HG02981 (cell line): Measurements from ENCODE around the gene BCO2.

ENCODE experiments used
- ATAC-seq: cut with Tn5 transposase; IDR thresholded peaks from one replicate; pipeline ENCODE4 v1.9.1; 2021; ENCODE audit warnings: mild to moderate bottlenecking, moderate library complexity; ENCODE audit not compliant: unreplicated experiment

Gene BCO2

GRCh38 chr11:112247201-112247600, 71.9 kb downstream of the BCO2 start:
- ATAC-seq, result no peak

GRCh38 chr11:112248201-112248600, 72.9 kb downstream of the BCO2 start:
- ATAC-seq, result no peak

GRCh38 chr11:112249871-112250610, 74.7 kb downstream of the BCO2 start:
- no peak for ATAC-seq

GRCh38 chr11:112253605-112254242, 78.4 kb downstream of the BCO2 start:
- ATAC-seq, result no peak

- ATAC-seq, result no peak
These were observed 79.9 kb downstream of the BCO2 start for GRCh38 chr11:112255067-112255720.

- no peak for ATAC-seq
These were observed 85.2 kb downstream of the BCO2 start, which contains the start of gene PLET1 for GRCh38 chr11:112260490-112260889. PLET1 (minus strand) TSS chr11:112260860; CDS start chr11:112260589, 271 bp downstream.

GRCh38 chr11:112265659-112266409, 90.5 kb downstream of the BCO2 start:
- ATAC-seq, result no peak

- no peak for ATAC-seq
These were observed 91.1 kb downstream of the BCO2 start for GRCh38 chr11:112266410-112266778.

- ATAC-seq, result no peak
These were observed 91.9 kb downstream of the BCO2 start for GRCh38 chr11:112267188-112267591.

GRCh38 chr11:112268406-112268805, 93.1 kb downstream of the BCO2 start:
- ATAC-seq, result no peak
